ENCODE data around the gene KLHDC7A. TPM values are rescaled to one million over a fixed set of nuclear protein-coding genes. Genes with fewer than 3 reads are reported as not detected.

Gene KLHDC7A
- total RNA-seq, 3 donors from 2014 or later: 0.80 to 15.7 (median 0.98) TPM

DNA sequence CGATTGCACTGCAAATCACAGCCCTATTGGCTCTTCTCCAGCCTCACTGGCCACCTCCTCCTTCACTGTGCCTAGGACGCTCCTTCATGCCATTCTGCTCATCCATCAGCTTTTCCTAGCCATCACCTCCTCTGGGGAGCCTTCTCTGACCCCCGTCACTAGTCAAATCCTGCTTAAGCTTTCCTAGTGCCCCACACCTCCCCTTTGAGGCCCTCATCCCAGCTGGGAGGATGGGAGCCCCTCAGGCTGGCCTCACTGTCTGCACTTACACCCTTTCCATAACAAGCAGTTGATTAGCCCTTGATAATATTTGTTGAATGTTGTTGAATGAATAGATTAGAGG is 50.7 kb downstream of the KLHDC7A start:
- TF ChIP-seq POLR2AphosphoS5 (IDR thresholded peaks at IDR 0.05) (no peak), POLR2A (IDR thresholded peaks at IDR 0.05) (no peak)
- TF ChIP-seq, protein P1, sequence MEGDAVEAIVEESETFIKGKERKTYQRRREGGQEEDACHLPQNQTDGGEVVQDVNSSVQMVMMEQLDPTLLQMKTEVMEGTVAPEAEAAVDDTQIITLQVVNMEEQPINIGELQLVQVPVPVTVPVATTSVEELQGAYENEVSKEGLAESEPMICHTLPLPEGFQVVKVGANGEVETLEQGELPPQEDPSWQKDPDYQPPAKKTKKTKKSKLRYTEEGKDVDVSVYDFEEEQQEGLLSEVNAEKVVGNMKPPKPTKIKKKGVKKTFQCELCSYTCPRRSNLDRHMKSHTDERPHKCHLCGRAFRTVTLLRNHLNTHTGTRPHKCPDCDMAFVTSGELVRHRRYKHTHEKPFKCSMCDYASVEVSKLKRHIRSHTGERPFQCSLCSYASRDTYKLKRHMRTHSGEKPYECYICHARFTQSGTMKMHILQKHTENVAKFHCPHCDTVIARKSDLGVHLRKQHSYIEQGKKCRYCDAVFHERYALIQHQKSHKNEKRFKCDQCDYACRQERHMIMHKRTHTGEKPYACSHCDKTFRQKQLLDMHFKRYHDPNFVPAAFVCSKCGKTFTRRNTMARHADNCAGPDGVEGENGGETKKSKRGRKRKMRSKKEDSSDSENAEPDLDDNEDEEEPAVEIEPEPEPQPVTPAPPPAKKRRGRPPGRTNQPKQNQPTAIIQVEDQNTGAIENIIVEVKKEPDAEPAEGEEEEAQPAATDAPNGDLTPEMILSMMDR (IDR thresholded peaks at IDR 0.05): no peak
- no peak for DNase-seq (ENCODE audit: low spot score in 2 of 2)
- Histone ChIP-seq H3K27me3 (peaks cover 0 to 13% of the 10 kb centered on the region in 2 donors), H3K27ac (no peak overlapping the region), H3K9me3 (no peaks in the 10 kb centered on the region), H3K4me1 (no peaks in the 10 kb centered on the region), H3K4me3 (no peak overlapping the region), H3K36me3 (no peaks in the 10 kb centered on the region)
- intact Hi-C loops (cut with DNase I; ENCODE audit: low total_unique reads): no loop called here

DNA sequence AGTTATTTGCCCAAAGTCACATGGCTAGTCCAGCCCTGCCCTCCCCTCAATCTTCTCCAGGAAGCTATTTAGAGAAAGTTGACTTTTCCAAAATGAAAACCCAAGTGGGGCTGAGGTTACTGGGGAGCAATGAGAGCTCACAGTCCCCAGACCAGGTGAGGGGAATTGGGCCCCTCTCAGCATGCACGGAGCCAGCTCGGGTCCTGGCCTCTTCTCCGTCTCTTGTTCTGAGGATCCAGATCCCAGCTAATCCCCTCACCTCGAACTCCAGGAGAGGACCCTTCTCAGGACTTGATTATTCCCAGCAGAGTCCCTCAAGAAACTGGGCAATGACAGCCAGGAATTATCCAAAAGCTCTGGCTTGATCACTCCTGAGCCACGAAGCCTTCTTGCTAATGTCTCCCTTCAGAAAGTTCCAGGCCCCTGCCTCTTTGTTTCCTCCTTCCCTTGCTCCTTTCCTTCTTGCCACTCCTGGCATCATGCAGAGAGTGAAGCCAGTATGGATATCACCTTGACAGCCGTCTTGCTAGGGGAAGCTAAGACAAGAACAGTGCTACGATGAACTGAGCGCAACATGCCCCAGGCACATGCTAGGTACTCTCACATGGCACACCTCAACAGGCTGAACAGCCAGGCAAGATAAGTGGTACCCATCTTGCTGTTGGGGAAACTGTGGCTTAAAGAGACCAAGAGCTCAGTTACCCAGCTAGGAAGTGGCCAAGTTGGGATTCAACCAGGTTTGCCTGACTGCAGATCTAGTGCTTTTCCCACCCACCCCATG is 51.9 kb downstream of the KLHDC7A start:
- intact Hi-C loops (cut with DNase I; ENCODE audit: low total_unique reads): no loop called here
- TF ChIP-seq, protein P1 (IDR thresholded peaks at IDR 0.05): no peak
- TF ChIP-seq POLR2AphosphoS5 (IDR thresholded peaks at IDR 0.05) (no peak), POLR2A (IDR thresholded peaks at IDR 0.05) (no peak)
- no peak overlapping the region for H3K27ac ChIP-seq
- H3K4me1 ChIP-seq: no peaks in the 10 kb centered on the region
- no peaks in the 10 kb centered on the region for H3K9me3 ChIP-seq
- no peak for DNase-seq (ENCODE audit: low spot score in 2 of 2)
- no peak overlapping the region for H3K4me3 ChIP-seq
- H3K27me3 ChIP-seq: peaks cover 0 to 23% of the 10 kb centered on the region in 2 donors
- H3K36me3 ChIP-seq: no peaks in the 10 kb centered on the region

DNA sequence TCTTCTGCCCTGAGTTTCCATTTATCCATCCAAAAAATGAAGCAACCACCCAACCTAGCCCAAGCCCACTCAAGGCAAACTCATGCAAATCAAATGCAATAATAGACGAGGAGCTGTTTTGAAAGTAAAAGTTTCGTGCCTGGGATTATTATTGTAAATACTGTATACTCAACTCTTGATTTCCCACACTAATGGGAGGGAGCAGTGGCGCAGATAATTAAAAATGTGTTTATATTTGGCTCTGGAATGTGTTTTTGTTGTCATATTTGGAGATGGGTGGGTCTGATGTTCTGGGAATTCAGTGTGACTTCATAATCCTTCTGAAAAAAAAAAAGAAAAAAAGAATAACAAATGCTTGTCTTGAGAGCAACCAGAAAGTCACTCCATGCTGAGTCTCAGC is 52.5 kb downstream of the KLHDC7A start:
- Histone ChIP-seq H3K9me3 (no peaks in the 10 kb centered on the region), H3K27ac (no peak overlapping the region), H3K4me1 (no peaks in the 10 kb centered on the region), H3K27me3 (peaks cover 0 to 29% of the 10 kb centered on the region in 2 donors), H3K4me3 (no peak overlapping the region), H3K36me3 (no peaks in the 10 kb centered on the region)
- TF ChIP-seq, protein P1 (IDR thresholded peaks at IDR 0.05): no peak
- TF ChIP-seq POLR2A (IDR thresholded peaks at IDR 0.05) (no peak), POLR2AphosphoS5 (IDR thresholded peaks at IDR 0.05) (no peak)
- intact Hi-C loops (cut with DNase I; ENCODE audit: low total_unique reads): no loop called here
- DNase-seq (ENCODE audit: low spot score in 2 of 2): no peak

DNA sequence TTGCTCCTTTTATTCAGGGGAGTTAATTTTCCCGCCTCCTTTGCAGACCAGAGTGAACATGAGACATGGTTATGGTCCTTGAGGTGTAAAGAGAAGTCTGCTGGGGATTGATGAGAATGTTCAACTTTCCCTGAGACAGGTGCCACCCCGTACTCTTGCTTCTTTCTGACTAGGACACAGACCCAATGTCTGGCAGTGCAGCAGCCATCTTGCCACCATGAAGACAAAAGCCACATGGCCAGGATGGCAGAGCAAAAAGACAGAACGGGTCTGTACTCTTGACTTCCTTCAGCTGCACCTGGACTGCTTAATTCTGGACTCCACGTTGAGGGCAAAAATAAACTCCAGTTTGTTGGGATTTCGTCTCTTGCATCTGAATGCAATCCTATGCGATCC is 54.1 kb downstream of the KLHDC7A start:
- no peak for DNase-seq (ENCODE audit: low spot score in 2 of 2)
- no peaks in the 10 kb centered on the region for H3K36me3 ChIP-seq
- H3K27ac ChIP-seq: no peak overlapping the region
- no peaks in the 10 kb centered on the region for H3K9me3 ChIP-seq
- intact Hi-C loops (cut with DNase I; ENCODE audit: low total_unique reads): no loop called here
- no peaks in the 10 kb centered on the region for H3K4me1 ChIP-seq
- TF ChIP-seq, protein P1 (IDR thresholded peaks at IDR 0.05): no peak
- TF ChIP-seq POLR2A (IDR thresholded peaks at IDR 0.05) (no peak), POLR2AphosphoS5 (IDR thresholded peaks at IDR 0.05) (no peak)
- H3K4me3 ChIP-seq: no peak overlapping the region
- H3K27me3 ChIP-seq: peaks cover 0 to 39% of the 10 kb centered on the region in 2 donors

Other genes starting within 250 kb of the KLHDC7A start
- gene PAX7, start 149.9 kb downstream of the KLHDC7A start, total RNA-seq: not detected